Stimulated activated CD8-positive, alpha-beta memory T cell treated with anti-CD3 and anti-CD28 coated beads, Interleukin-15, amount 100 ng/mL, for 48 hours (primary cell): ENCODE data around the gene USP32.
"Not testable (repeated sequence)": the region's sequence is repeated elsewhere in the genome, so short reads cannot be mapped to it uniquely, and the experiment has no call there.

Experiments
- DNase-seq, 2 donors: peaks; one replicate each; pipeline ENCODE4 v3.0.0-alpha.2; 2020; ENCODE audit warnings: low read depth in 2 of 2

USP32 gene

GRCh38 chr17:60378187-60378586 is 13.7 kb downstream of the USP32 start:
- DNase-seq, result not testable (repeated sequence)

GRCh38 chr17:60372790-60373483 is 19.0 kb downstream of the USP32 start:
- DNase-seq, result no peak

- no peak for DNase-seq
These were observed 20.0 kb downstream of the USP32 start for GRCh38 chr17:60371818-60372510.

- DNase-seq, result no peak
These were observed 20.5 kb downstream of the USP32 start for GRCh38 chr17:60371416-60371815.

- DNase-seq, result no peak
These were observed 22.2 kb downstream of the USP32 start for GRCh38 chr17:60369727-60370126.

GRCh38 chr17:60363700-60364405 is 28.1 kb downstream of the USP32 start:
- no peak for DNase-seq

GRCh38 chr17:60362329-60362728 is 29.6 kb downstream of the USP32 start:
- DNase-seq, result no peak

- no peak for DNase-seq
These were observed 30.0 kb downstream of the USP32 start for GRCh38 chr17:60361889-60362288.

GRCh38 chr17:60359415-60359814 is 32.5 kb downstream of the USP32 start:
- DNase-seq, result no peak

GRCh38 chr17:60358606-60359225 is 33.2 kb downstream of the USP32 start:
- DNase-seq, result no peak

- no peak for DNase-seq
These were observed 35.0 kb downstream of the USP32 start for GRCh38 chr17:60356940-60357339.

GRCh38 chr17:60355663-60356594 is 36.0 kb downstream of the USP32 start:
- no peak for DNase-seq

- DNase-seq, result no peak
These were observed 37.7 kb downstream of the USP32 start for GRCh38 chr17:60354223-60354622.

- DNase-seq, result no peak
These were observed 38.2 kb downstream of the USP32 start for GRCh38 chr17:60353773-60354172.

GRCh38 chr17:60352569-60352968 is 39.4 kb downstream of the USP32 start:
- no peak for DNase-seq

- no peak for DNase-seq
These were observed 39.9 kb downstream of the USP32 start for GRCh38 chr17:60352071-60352470.

- DNase-seq, result no peak
These were observed 40.8 kb downstream of the USP32 start for GRCh38 chr17:60351012-60351695.

- no peak for DNase-seq
These were observed 43.3 kb downstream of the USP32 start for GRCh38 chr17:60348616-60349015.

GRCh38 chr17:60345233-60345632 is 46.7 kb downstream of the USP32 start:
- no peak for DNase-seq

GRCh38 chr17:60342492-60342891 is 49.4 kb downstream of the USP32 start:
- not testable (repeated sequence) for DNase-seq

- no peak for DNase-seq
These were observed 56.6 kb downstream of the USP32 start for GRCh38 chr17:60335289-60335688.
